GM19328 (cell line): ENCODE results near the gene INCA1.
A peak's percentile ranks its signal among the peaks of the same experiment; 100 is the strongest.

Experiments used
- ATAC-seq: cut with Tn5 transposase; IDR thresholded peaks from one replicate; pipeline ENCODE4 v1.9.1; 2021; ENCODE audit warnings: mild to moderate bottlenecking, moderate library complexity; ENCODE audit not compliant: unreplicated experiment

The INCA1 gene

GRCh38 chr17:4950075-4950745 is 47.1 kb downstream of the INCA1 start:
- ATAC-seq = no peak

GRCh38 chr17:4949321-4950074 is 47.8 kb downstream of the INCA1 start:
- no peak for ATAC-seq

- ATAC-seq = peak; percentile 34
These were observed 48.4 kb downstream of the INCA1 start for GRCh38 chr17:4948931-4949320.

GRCh38 chr17:4948166-4948930 is 49.0 kb downstream of the INCA1 start, which contains the start of gene PFN1:
PFN1 (minus strand) TSS chr17:4948530; CDS start chr17:4948394, 136 bp downstream.
- peak; percentile 15 for ATAC-seq

- ATAC-seq = peak; percentile 5
These were observed 49.7 kb downstream of the INCA1 start for GRCh38 chr17:4947411-4948165.

- ATAC-seq = no peak
These were observed 50.3 kb downstream of the INCA1 start for GRCh38 chr17:4947010-4947410.

GRCh38 chr17:4946312-4946976 is 50.9 kb downstream of the INCA1 start:
- ATAC-seq = no peak

- no peak for ATAC-seq
These were observed 51.4 kb downstream of the INCA1 start for GRCh38 chr17:4945944-4946280.

GRCh38 chr17:4945176-4945943 is 52.0 kb downstream of the INCA1 start:
- ATAC-seq = no peak

- no peak for ATAC-seq
These were observed 52.7 kb downstream of the INCA1 start for GRCh38 chr17:4944554-4945175.

GRCh38 chr17:4944163-4944553 is 53.2 kb downstream of the INCA1 start:
- no peak for ATAC-seq

- ATAC-seq = no peak
These were observed 54.4 kb downstream of the INCA1 start for GRCh38 chr17:4942760-4943508.

- ATAC-seq = no peak
These were observed 56.1 kb downstream of the INCA1 start for GRCh38 chr17:4941319-4941610.

GRCh38 chr17:4940555-4941318 is 56.6 kb downstream of the INCA1 start:
- ATAC-seq = no peak

GRCh38 chr17:4939796-4940554 is 57.3 kb downstream of the INCA1 start, which contains the start of the genes RNF167 and SLC25A11:
RNF167 (plus strand) TSS chr17:4940268; CDS start chr17:4940910, 642 bp downstream.
SLC25A11 (minus strand) TSS chr17:4940046; CDS start chr17:4939910, 136 bp downstream.
- ATAC-seq = peak; percentile 72

- ATAC-seq = peak; percentile 9
These were observed 57.9 kb downstream of the INCA1 start for GRCh38 chr17:4939546-4939795.
